Smooth muscle cell of the umbilical artery (primary cell): ENCODE data around the gene CST5. TPM values are rescaled to one million over a fixed set of nuclear protein-coding genes. Genes with fewer than 3 reads are reported as not detected.

ENCODE experiments used
- total RNA-seq: library from RNA; depleted of rRNA; stranded (reverse); fragments of >200 nt; gene quantifications from 2 replicates; pipeline ENCODE4 v1.2.3, GENCODE V29; 2014

CST5 gene
- total RNA-seq, result not detected in 2 replicates

GRCh38 chr20:23879328-23879798 lies at the start of gene CST5:
CST5 (minus strand) TSS chr20:23879748; CDS start chr20:23879676, 72 bp downstream.

GRCh38 chr20:23826541-23827021 lies 53.0 kb downstream of the CST5 start, which contains the start of gene CST2:
CST2 (minus strand) TSS chr20:23826729; CDS start chr20:23826660, 69 bp downstream.

Other genes starting within 250 kb of the CST5 start
- gene CST3, start 241.8 kb downstream of the CST5 start, total RNA-seq, result 306 and 317 TPM in 2 replicates
- gene CST4, start 190.7 kb downstream of the CST5 start, total RNA-seq, result not detected in 2 replicates
- gene CST1, start 128.8 kb downstream of the CST5 start, total RNA-seq, result not detected in 2 replicates
- gene CST2, start 53.0 kb downstream of the CST5 start, total RNA-seq, result not detected in 2 replicates
- not detected in 2 replicates for gene GGTLC1, start 109.0 kb upstream of the CST5 start, total RNA-seq